ENCODE measurements around the gene FARP2. TPM values are rescaled to one million over a fixed set of nuclear protein-coding genes. Genes with fewer than 3 reads are reported as not detected.

The FARP2 gene
- total RNA-seq, 1 experiment from 2014 or later, result 49.3 TPM

DNA sequence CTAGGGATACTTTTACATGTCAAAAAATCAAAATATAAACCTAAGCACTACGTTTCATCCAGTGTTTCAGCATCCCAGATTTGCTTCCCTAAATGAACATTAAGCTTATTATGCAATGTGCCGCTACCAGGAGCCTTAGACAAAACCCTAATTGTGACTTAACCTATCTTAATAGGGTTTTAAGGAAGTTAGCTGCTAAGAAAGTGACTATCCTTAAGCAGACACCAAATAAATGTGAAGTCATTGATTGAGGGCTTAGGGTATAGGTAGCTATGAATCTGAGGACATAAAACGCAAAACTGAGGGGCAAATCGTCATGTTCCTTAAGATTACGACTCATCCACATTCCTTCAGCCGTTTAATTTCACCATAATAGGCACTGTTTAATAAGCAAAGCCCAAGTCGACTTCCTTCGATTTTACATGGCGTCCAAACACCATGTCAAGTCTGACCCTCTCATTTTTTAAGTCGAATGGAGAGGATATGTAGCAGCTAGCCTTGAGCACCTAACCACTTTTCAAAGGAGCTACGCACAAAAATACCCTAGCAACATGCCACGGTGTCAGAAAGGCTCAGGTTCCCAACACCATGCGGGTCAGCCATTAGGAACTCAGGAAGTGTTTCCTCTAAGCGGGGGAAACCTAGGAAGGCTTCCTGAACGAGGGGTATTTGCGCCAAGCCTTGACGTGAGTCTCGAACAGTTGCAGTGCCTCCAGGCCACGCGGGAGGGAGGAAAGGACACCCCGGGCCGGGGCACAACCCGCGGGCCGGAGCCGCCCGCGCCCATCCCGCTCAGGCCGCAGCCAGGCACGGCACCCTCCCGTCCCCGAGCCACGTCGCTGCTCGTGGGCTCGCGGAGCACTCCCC is 41.6 kb upstream of the FARP2 start:
- no peaks in the 10 kb centered on the region for H3K9me3 ChIP-seq (ENCODE audit: control insufficient read depth in 1 of 2, insufficient read depth in 1 of 2, low read depth in 1 of 2, low read length in 2 of 2)
- ChIA-PET POLR2A (interaction anchor here (0.9 to 1.5 kb wide), 4 partner anchors 8 to 28 kb away, joined by 4 to 13 read pairs (median 5); no protein-coding TSS in a partner anchor), CTCF (interaction anchor here (1.0 kb wide), 1 partner anchor 21 kb away, joined by 4 read pairs; no protein-coding TSS in a partner anchor), RAD21 (ENCODE audit: low non-redundant PET in 1 of 2, low total read pairs in 2 of 2, uncharacterized antibody in 2 of 2, unreplicated experiment in 2 of 2) (no interaction called here)
- H4K20me1 ChIP-seq (ENCODE audit: insufficient read depth), result peaks cover 13% of the 10 kb centered on the region; the same call in 1 of the 2 replicates
- peaks cover 15 to 33% of the 10 kb centered on the region in 2 experiments; a peak in 3 of 4 replicates for H3K4me1 ChIP-seq (ENCODE audit: control insufficient read depth in 1 of 2, insufficient read depth in 2 of 2, low read length in 2 of 2)
- peak overlapping the region; percentile 85 for H3K27ac ChIP-seq (ENCODE audit: low read depth, low read length)
- TF ChIP-seq JUND (IDR thresholded peaks at IDR 0.05) (no peak), SIN3A (IDR thresholded peaks at IDR 0.05; ENCODE audit: low read depth) (peak; percentile 13; the same call in 1 of the 2 replicates), FOSL1 (IDR thresholded peaks at IDR 0.05; ENCODE audit: low read depth) (no peak), EZH2phosphoT487 (IDR thresholded peaks at IDR 0.05; ENCODE audit: borderline replicate concordance) (no peak), POLR2A (IDR thresholded peaks at IDR 0.05; ENCODE audit: borderline replicate concordance, extremely low read depth, insufficient read depth, insufficient read length) (no peak)
- TF ChIP-seq, protein P1, sequence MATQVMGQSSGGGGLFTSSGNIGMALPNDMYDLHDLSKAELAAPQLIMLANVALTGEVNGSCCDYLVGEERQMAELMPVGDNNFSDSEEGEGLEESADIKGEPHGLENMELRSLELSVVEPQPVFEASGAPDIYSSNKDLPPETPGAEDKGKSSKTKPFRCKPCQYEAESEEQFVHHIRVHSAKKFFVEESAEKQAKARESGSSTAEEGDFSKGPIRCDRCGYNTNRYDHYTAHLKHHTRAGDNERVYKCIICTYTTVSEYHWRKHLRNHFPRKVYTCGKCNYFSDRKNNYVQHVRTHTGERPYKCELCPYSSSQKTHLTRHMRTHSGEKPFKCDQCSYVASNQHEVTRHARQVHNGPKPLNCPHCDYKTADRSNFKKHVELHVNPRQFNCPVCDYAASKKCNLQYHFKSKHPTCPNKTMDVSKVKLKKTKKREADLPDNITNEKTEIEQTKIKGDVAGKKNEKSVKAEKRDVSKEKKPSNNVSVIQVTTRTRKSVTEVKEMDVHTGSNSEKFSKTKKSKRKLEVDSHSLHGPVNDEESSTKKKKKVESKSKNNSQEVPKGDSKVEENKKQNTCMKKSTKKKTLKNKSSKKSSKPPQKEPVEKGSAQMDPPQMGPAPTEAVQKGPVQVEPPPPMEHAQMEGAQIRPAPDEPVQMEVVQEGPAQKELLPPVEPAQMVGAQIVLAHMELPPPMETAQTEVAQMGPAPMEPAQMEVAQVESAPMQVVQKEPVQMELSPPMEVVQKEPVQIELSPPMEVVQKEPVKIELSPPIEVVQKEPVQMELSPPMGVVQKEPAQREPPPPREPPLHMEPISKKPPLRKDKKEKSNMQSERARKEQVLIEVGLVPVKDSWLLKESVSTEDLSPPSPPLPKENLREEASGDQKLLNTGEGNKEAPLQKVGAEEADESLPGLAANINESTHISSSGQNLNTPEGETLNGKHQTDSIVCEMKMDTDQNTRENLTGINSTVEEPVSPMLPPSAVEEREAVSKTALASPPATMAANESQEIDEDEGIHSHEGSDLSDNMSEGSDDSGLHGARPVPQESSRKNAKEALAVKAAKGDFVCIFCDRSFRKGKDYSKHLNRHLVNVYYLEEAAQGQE (IDR thresholded peaks at IDR 0.05; ENCODE audit: low read depth), result no peak
- no peaks in the 10 kb centered on the region for H3K27me3 ChIP-seq (ENCODE audit: insufficient read depth, low read length)
- H3K4me2 ChIP-seq (ENCODE audit: low read length), result peak overlapping the region; percentile 79
- ATAC-seq (peak; percentile 23), DNase-seq (ENCODE audit: low read depth, low spot score) (peak; percentile 8)
- no peak overlapping the region for H2AFZ ChIP-seq (ENCODE audit: low read depth, low read length, poor library complexity, severe bottlenecking)
- no peaks in the 10 kb centered on the region for H3K9me2 ChIP-seq (ENCODE audit: insufficient read depth)
- peak overlapping the region; percentile 94 to 98 for H3K4me3 ChIP-seq (replicated peaks in 1 of 2; ENCODE audit: low read depth in 1 of 2, low read length in 2 of 2)
- peaks cover 91% of the 10 kb centered on the region for H3K79me2 ChIP-seq (ENCODE audit: insufficient read depth, low read length)
- H3K9ac ChIP-seq (ENCODE audit: low read length), result peak overlapping the region; percentile 80
- intact Hi-C loops (cut with micrococcal nuclease), result loop anchor here (2.0 to 5.0 kb wide), 2 partner anchors 40 to 42 kb away; no protein-coding TSS in a partner anchor
- TSS peak; percentile 45 for BruUV-seq (replicated peaks)
- H3K36me3 ChIP-seq (ENCODE audit: control insufficient read depth in 1 of 2, insufficient read depth in 2 of 2, low read length in 2 of 2), result no peaks in the 10 kb centered on the region; a peak in 1 of 4 replicates

Measured in HCT116 (cell line).